ENCODE measurements around the gene RBMS3.
"Not testable (repeated sequence)": the region's sequence is repeated elsewhere in the genome, so short reads cannot be mapped to it uniquely, and the experiment has no call there.

The RBMS3 gene

DNA sequence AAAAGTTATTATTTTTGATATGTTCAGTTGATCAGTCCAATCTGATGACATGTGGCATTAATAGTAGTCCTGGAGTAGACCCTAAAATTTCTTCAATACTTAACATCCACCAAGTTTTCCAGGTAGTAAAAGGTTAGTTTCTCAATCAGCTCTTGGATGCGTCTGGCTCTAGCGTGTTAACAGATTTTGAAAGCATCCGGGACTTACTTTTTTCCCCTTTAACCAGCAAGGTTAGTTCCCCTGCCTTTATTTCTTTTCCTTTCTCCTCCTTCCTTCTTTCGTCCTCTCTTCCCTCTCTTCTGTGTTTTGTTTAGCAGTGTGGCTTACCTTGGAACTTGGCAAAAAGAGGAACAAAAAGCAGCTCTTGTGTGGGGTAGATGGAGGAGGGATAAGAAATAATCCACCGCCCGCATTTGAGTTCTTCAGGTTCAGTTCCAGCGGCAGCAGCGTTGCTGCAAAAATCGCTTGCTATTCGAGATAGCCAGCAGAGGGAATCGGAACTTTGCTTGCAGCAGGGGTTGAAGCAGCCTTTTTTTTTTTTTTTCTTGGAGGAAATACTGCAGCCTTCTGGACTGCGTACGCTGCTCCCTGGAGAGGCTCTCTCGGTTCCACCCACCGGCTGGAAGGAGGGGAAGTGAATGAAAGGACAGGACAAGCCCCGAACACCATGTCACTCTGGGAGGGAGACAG lies at the start of gene RBMS3:
RBMS3 (plus strand) TSS at position 668 of the 690 bp plus-strand sequence.
- DNase-seq, result peak; percentile 17

DNA sequence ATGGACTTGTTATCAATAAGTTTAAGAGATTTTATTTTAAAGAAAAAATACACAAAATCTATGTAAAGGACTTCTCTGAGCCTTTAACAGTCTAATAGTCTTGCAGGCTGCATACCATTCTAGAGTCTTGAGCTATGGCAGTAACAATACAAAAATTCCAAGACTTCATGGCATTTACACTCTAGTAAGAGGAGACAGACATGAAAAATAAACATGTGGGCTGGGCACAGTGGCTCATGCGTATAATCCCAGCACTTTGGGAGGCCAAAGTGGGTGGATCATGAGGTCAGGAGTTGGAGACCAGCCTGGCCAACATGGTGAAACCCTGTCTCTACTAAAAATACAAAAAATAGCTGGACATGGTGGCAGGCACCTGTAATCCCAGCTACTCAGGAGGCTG lies 47.7 kb upstream of the RBMS3 start:
- DNase-seq, result not testable (repeated sequence)

- DNase-seq, result no peak
Observed at GRCh38 chr3:29236146-29236840, 44.6 kb upstream of the RBMS3 start.

- no peak for DNase-seq
Observed at GRCh38 chr3:29239376-29239775, 41.5 kb upstream of the RBMS3 start.

DNA sequence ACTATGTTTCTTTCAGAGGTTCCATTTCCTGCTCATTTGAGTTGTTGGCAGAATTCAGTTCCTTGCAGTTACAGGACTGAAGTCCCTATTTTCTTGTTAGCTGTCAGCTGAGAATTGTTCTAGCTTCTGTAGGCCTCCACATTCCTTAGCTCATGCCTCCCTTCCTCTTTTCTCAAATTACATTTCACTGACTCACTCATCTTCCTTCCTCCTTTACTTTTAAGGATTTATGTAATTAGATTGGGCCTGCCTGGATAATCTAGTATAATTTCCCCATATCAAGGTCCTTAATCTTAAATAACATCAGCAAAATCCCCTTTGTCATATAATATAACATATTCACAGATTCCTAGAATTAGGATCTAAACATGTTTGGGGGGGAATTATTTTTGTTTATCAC lies 40.6 kb upstream of the RBMS3 start:
- no peak for DNase-seq

DNA sequence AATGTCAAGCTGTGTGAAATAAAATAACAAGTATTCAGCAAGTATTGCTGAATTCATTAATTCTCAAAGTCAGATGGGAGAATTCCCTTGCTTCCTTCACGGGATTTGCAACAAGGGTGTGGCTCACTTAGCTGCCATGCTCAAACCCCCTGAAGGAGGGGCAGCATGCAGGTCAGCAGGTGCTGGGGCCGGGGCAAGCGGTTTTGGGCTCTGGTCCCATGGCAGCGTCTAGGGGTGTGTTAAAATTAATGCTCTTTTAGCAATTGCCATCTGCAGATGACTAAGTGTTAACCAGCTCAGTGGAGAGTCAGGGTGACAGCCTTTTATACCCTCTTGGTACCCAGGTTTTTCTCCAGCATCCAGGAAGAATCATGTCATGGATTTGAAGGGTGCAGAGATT lies 40.0 kb upstream of the RBMS3 start:
- no peak for DNase-seq

DNA sequence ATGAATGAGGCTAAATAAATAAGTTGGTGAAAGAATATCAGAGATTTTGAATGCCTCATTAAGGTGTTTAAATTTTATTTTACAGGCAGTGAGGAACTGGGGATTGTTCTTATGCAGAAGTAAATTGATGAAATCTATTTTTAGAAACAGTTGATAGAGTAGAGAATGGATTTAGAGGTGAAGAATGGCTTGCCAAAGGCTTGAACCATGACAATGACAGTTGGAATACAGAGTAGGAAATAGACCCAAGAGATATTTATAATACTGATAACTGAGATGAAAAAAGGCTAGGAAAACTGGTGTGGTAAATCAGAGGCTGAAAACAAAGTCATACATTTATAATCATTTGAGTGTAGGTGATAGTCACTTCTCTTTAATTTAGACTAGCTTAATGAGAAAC lies 39.0 kb upstream of the RBMS3 start:
- DNase-seq, result no peak

DNA sequence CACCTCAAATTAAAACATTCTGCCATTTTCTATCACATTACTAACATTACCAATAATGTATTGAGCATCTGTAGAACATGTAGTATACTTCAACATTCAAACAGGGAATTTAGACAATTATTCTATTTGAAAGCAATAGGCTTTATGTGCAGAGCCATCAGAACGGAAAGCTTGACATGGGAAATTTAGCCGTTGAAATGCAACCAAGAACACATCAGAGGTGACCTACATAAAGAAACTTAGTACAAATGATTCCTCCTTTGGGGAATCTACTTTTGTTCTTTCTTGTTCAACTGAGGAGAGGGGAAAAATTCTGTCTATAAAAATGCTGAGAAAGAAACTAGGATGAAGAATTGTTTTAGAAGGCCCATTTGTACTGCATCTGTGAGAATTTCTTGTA lies 38.6 kb upstream of the RBMS3 start:
- DNase-seq, result no peak

DNA sequence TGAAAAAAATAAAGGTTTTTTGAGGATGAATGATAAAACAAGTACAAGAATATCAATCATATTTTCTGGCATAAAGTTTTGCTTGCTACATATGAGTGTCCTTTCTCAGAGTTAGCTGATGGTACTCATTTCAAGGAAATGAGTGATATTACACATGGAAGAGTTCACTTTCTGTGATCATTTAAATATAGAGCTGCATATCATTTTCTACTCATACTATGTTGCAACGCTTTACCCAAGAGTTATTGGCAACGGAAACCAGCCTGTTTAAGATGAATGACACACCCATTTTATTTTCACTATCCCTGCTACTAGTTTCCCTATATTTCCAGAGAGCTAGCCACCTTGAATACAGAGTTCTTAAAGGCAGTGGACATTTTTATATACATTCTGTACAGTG lies 35.4 kb upstream of the RBMS3 start:
- no peak for DNase-seq

DNA sequence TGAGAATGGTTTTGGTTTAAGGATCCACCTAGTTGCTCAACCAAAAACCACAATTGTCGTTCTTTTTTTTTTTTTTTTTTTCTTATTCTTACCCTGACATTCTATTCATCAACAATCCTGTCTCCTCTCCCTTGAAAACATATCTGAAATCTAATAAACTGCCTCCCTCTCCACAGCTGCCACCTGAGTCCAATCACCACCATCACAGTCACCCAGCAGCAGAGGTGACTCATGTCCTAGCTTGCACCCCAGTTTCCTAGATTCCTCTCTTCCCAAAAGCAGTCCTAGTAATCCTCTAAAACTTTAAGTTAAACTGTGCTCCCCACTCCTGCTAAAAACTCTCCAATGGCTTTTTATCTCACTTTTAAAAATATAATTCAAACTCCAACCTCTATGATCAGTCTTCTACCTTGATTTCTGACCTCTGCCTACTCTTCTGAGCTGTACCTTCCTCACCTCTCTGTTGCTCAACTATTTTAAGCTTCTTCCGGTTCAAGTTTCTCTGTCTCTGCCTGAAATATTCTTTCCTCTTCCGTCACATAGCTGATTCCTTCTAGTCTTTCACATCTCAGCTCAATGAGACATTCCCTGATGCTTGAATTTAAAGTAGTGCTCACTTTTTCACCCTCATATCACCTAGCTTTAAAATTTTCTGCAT lies 33.7 kb upstream of the RBMS3 start:
- no peak for DNase-seq

DNA sequence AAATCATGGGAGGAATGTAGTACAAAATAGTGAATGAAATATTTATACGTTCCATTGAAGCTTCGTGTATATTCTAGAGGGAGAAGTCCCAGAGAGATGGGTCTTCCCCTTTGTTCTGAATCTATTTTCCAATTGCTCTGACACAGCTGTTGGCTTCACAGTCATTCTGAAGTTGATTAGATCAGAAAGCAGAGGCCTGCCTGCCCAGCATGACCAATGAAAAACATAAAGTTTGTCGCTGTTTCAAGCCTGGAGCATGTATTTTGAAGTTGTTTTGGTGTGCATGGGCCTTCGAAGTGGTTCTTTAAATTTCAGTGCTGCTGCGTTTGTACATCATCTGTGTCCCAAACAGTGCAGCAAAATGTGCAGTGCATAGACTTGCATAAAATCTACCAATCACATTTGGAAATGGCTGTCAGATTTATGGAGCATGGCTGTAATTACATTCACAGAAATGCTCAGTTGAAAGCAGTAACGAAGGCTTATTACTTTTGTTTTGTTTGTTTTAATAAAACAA lies 31.0 kb upstream of the RBMS3 start:
- no peak for DNase-seq

GRCh38 chr3:29255854-29256696 lies 24.8 kb upstream of the RBMS3 start:
- DNase-seq, result no peak

DNA sequence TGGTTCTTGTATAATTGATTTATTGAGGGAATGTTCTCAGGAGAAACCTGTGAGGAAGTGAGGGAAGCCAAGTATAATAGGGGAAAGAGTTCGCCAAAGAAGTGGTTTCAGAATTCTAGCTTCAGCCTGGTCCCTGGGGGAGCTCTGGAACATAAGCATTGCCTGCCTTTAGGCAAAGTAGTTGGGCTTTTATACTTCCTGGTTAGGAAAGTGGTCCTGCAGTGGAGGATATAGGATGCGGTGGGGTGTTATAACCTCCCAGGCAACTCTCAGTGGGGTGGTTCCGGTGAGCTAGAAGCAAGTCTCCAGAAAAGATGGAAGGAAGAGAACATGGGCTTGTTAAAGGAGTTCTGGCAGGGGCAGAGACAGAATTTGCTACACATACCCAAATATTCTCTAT lies 22.7 kb upstream of the RBMS3 start:
- DNase-seq, result no peak

- DNase-seq, result no peak
Observed at GRCh38 chr3:29261119-29261518, 19.8 kb upstream of the RBMS3 start.

- no peak for DNase-seq
Observed at GRCh38 chr3:29263476-29263875, 17.4 kb upstream of the RBMS3 start.

DNA sequence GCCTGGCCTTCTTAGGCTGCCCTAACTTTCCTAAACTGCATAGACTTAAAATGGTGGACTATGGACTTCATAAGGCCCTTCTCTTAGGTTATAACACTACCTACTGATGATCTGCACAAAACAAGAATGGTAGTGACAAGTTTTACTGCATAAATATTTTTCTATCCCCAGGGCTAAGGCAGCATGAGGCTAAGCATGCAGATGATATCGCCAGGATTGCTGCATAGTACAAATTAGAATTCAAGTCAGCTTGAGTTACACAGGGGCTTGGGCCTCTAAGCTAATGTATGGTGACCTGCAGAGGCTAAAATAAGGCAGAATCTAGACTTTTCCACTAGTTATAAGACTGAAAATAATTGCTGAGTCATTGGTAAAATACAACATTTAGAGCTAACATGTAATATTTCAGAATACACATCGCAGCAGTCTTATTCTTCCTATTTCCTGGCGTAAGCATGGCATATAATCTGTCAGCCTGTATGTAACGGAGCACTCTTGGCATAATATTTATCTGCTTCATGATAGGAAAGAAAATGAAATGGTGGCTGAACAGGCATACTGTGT lies 15.3 kb upstream of the RBMS3 start:
- DNase-seq, result no peak

DNA sequence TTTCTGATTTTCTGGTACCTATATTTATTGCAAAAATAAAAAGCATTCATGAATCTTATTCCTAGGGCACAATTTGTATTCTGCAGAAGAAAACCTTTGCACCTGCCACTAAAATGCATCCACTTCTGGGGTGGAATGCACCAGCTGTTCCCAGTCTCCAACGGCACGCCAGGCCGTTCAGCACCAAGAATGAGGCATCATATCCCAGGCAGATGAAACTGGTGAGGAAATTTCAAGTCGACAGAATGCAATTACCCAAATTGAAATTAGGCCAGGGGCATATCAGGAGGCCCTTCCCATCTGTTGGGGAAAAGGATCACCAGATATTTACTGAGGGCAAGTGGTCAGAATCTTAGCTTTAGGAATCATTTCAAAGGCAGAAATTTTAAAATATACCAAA lies 13.6 kb upstream of the RBMS3 start:
- no peak for DNase-seq

DNA sequence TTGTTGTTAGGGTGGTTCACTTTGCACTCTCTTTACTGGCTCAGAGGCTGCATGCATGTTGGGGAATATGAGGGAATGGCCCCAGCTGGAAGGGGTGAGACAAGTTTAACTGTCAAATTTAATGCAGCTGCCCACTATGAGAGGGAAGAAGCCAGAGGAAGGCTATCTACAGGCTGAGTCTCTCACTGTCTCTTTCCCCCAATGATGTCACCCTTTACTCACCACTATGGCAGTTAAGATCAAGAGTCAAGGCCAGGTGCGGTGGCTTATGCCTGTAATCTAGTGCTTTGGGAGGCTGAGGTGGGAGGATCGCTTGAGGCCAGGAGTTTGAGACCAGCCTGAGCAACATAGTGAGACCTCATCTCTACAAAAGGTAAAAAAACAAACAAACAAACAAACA lies 12.2 kb upstream of the RBMS3 start:
- no peak for DNase-seq

GRCh38 chr3:29270752-29271151 lies 10.1 kb upstream of the RBMS3 start:
- no peak for DNase-seq

DNA sequence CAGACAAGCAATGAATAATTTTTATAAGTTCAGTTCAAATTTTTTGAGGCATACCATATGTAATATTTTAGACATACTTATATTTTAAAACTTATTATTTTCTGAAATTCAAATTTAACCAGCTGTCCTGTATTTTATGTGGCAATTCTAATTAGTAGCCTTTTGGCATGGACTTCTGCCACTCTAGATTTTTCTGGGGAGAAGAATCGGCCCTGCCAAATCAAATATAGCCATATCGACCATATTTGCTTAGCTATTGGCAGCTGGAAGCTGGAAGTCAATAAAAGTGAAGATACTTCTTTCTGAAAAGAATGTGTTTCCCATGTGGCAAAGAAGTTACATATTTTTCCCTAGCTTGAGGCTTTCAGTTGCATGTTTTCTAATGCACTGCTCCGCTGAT lies 9.4 kb upstream of the RBMS3 start:
- no peak for DNase-seq

- DNase-seq, result no peak
Observed at GRCh38 chr3:29274667-29275066, 6.2 kb upstream of the RBMS3 start.

- no peak for DNase-seq
Observed at GRCh38 chr3:29275309-29275708, 5.6 kb upstream of the RBMS3 start.

- no peak for DNase-seq
Observed at GRCh38 chr3:29277249-29277648, 3.6 kb upstream of the RBMS3 start.

All from CD4-positive, alpha-beta T cell treated with Interleukin-17A for 4 hours (primary cell).